K562 (cell line): ENCODE results near the gene PIK3C2B. TPM values are rescaled to one million over a fixed set of nuclear protein-coding genes. Genes with fewer than 3 reads are reported as not detected.

Source experiments
- BACH1 ChIP-seq: fragments of 200-800 bp; sonication (Bioruptor generic); IDR thresholded peaks from 2 replicates; pipeline ENCODE4 v1.6.1; 2016; ENCODE audit warnings: missing genetic modification characterization, missing compliant biosample characterization
- BCOR ChIP-seq: fragments of 450-650 bp; IDR thresholded peaks from 2 replicates; pipeline ENCODE4 v1.6.1; 2016
- CREBBP ChIP-seq: IDR thresholded peaks from one replicate; pipeline ENCODE4 v1.6.1; 2012; ENCODE audit warnings: low read depth, mild to moderate bottlenecking, control low read depth, inconsistent platforms, low read length
- DNMT1 ChIP-seq: fragments of 450-650 bp; IDR thresholded peaks from 2 replicates; pipeline ENCODE4 v1.6.1; 2016; ENCODE audit warnings: antibody characterized with exemption, mild to moderate bottlenecking
- ELF1 ChIP-seq: fragments of 200-800 bp; sonication (Bioruptor generic); IDR thresholded peaks from 2 replicates; pipeline ENCODE4 v1.6.1; 2016; ENCODE audit warnings: missing genetic modification characterization, missing compliant biosample characterization
- FOSL1 ChIP-seq: fragments of 200-800 bp; sonication (Bioruptor generic); conservative IDR thresholded peaks from 2 replicates; pipeline ENCODE4 v1.6.1; 2016; ENCODE audit warnings: missing genetic modification characterization, missing compliant biosample characterization
- FOXP1 ChIP-seq: sonication (generic); formaldehyde crosslinking; IDR thresholded peaks from 2 replicates; pipeline ENCODE4 v1.8.0; 2022; ENCODE audit warnings: mild to moderate bottlenecking, missing genetic modification reagents
- FOXP4 ChIP-seq: sonication (generic); formaldehyde crosslinking; IDR thresholded peaks from 2 replicates; pipeline ENCODE4 v1.8.0; 2022; ENCODE audit warnings: mild to moderate bottlenecking, missing genetic modification reagents, borderline replicate concordance
- MAZ ChIP-seq, 2 experiments: fragments of 450-650 bp in 1 of 2; sonication (generic) in 1 of 2; formaldehyde crosslinking; IDR thresholded peaks in 1 of 2; conservative IDR thresholded peaks in 1 of 2; 2 replicates each; pipeline versions ENCODE4 v1.4.0 to v1.5.0; 2020; ENCODE audit warnings: mild to moderate bottlenecking in 1 of 2, missing genetic modification reagents in 1 of 2
- NCOA1 ChIP-seq: fragments of 450-650 bp; IDR thresholded peaks from 2 replicates; pipeline ENCODE4 v1.6.1; 2016; ENCODE audit warnings: low read depth
- NR2C1 ChIP-seq, 2 experiments: fragments of 450-650 bp; IDR thresholded peaks; 2 replicates each; pipeline ENCODE4 v1.6.1; 2017; ENCODE audit warnings: mild to moderate bottlenecking in 2 of 2, antibody characterized with exemption in 1 of 2, inconsistent platforms in 1 of 2, missing compliant biosample characterization in 1 of 2, missing genetic modification characterization in 1 of 2
- PHF8 ChIP-seq: fragments of 200-600 bp; sonication (generic); IDR thresholded peaks from 2 replicates; pipeline ENCODE4 v1.6.1; 2012; ENCODE audit warnings: mixed run types, mild to moderate bottlenecking, inconsistent platforms, low read length, moderate library complexity, borderline replicate concordance
- RAD21 ChIP-seq, 2 experiments: fragments of 250-450 bp in 1 of 2; fragments of 450-650 bp in 1 of 2; sonication (Bioruptor Pico) in 1 of 2; formaldehyde crosslinking in 1 of 2; IDR thresholded peaks in 1 of 2; conservative IDR thresholded peaks in 1 of 2; 2 replicates each; pipeline versions ENCODE4 v1.4.0 to v1.8.0; 2020 to 2022; ENCODE audit warnings: mild to moderate bottlenecking in 2 of 2, moderate library complexity in 1 of 2
- SMARCC2 ChIP-seq: fragments of 450-650 bp; IDR thresholded peaks from 2 replicates; pipeline ENCODE4 v1.6.1; 2017; ENCODE audit warnings: antibody characterized with exemption, moderate library complexity, mild to moderate bottlenecking, low read depth
- TCFL5 ChIP-seq: fragments of 250-450 bp; sonication (Bioruptor Pico); conservative IDR thresholded peaks from 2 replicates; pipeline ENCODE4 v1.6.1; 2021; ENCODE audit warnings: mild to moderate bottlenecking, moderate library complexity, matching md5 sums
- TFAP4 ChIP-seq: sonication (generic); formaldehyde crosslinking; IDR thresholded peaks from 2 replicates; pipeline ENCODE4 v1.8.0; 2022; ENCODE audit warnings: missing genetic modification reagents, mild to moderate bottlenecking, moderate library complexity, borderline replicate concordance
- VEZF1 ChIP-seq: fragments of 200-800 bp; sonication (Bioruptor generic); IDR thresholded peaks from 2 replicates; pipeline ENCODE4 v1.6.1; 2017; ENCODE audit warnings: missing genetic modification characterization, missing compliant biosample characterization
- WHSC1 ChIP-seq: IDR thresholded peaks from one replicate; pipeline ENCODE4 v1.6.1; 2012; ENCODE audit warnings: low read length, control low read depth, inconsistent platforms
- ZNF347 ChIP-seq: fragments of 450-650 bp; formaldehyde crosslinking; IDR thresholded peaks from 2 replicates; pipeline ENCODE4 v1.4.0; 2020; ENCODE audit warnings: low read depth, mild to moderate bottlenecking, moderate library complexity
- ZNF398 ChIP-seq: fragments of 250-450 bp; sonication (Bioruptor Pico); IDR thresholded peaks from 2 replicates; pipeline ENCODE4 v1.8.0; 2021; ENCODE audit warnings: moderate library complexity, mild to moderate bottlenecking, inconsistent platforms
- ZNF445 ChIP-seq: fragments of 250-450 bp; sonication (Bioruptor Pico); IDR thresholded peaks from 2 replicates; pipeline ENCODE4 v1.4.0; 2020; ENCODE audit warnings: low read depth, mild to moderate bottlenecking, moderate library complexity
- polyA plus RNA-seq, 8 experiments: library from polyadenylated mRNA; depleted of rRNA in 4 of 8; stranded (reverse) in 5 of 8; unstranded in 3 of 8; fragments of >200 nt; fragmentation: Nextera tagmentation in 2 of 8; fragmentation: Illumina TruSeq in 1 of 8; extraction: Ambion mirVana in 2 of 8; extraction: Trizol in 1 of 8; gene quantifications; 2 replicates each; pipeline versions ENCODE4 v1.2.1 to v1.2.3, GENCODE V29; 2011 to 2014; ENCODE audit warnings: inconsistent platforms in 1 of 8, missing spikeins in 1 of 8
- total RNA-seq, 7 experiments: library from RNA; depleted of rRNA in 6 of 7; stranded (reverse); fragments of >200 nt in 6 of 7; fragmentation: Illumina TruSeq in 2 of 7; extraction: Trizol in 2 of 7; gene quantifications; 2 replicates each; pipeline versions ENCODE4 v1.2.1 to v1.2.3, GENCODE V29; 2011 to 2021; ENCODE audit warnings: low replicate concordance in 1 of 7

Gene PIK3C2B
- total and polyA plus RNA-seq, 9 of the 15 experiments (the other 6 are each of a cell fraction or from before 2014, with no cell fraction given): 0.10 to 2.9 (median 0.72) TPM

GRCh38 chr1:204494281-204495077, at the start of gene PIK3C2B (continued):
- TF ChIP-seq ZNF398 (CRISPR knock-in tag) (no peak), BCOR (peak; percentile 78), FOXP4 (CRISPR knock-in tag) (0 out of 2 replicates have a peak, but pooled peaks have one; percentile 91), FOXP1 (peak; percentile 75; the same call in 1 of the 2 replicates), PHF8 (peak; percentile 51; the same call in 1 of the 2 replicates), DNMT1 (no peak), ZNF445 (no peak), ZNF347 (no peak), TFAP4 (peak; percentile 78; the same call in 1 of the 2 replicates), FOSL1 (tag) (0 out of 2 replicates have a peak, but pooled peaks have one; percentile 24), BACH1 (no peak), NCOA1 (no peak), ELF1 (no peak; the same call in 1 of the 2 replicates), WHSC1 (no peak), RAD21 (CRISPR knock-in tag; conservative IDR thresholded peaks at IDR 0.05 in 1 of 2, IDR thresholded peaks at IDR 0.05 in 1 of 2) (peak; percentile 79 to 81), CREBBP (no peak), SMARCC2 (no peak), NR2C1 (IDR thresholded peaks at IDR 0.05) (no peak), NR2C1 (tag; IDR thresholded peaks at IDR 0.05) (no peak), TCFL5 (CRISPR knock-in tag) (no peak), VEZF1 (CRISPR knock-in tag) (peak; percentile 79), MAZ (CRISPR knock-in tag; conservative IDR thresholded peaks at IDR 0.05 in 1 of 2, IDR thresholded peaks at IDR 0.05 in 1 of 2) (peak; percentile 53 to 88; a peak in 3 of 4 replicates)
